ENCODE measurements around the gene RHOT1. TPM values are rescaled to one million over a fixed set of nuclear protein-coding genes. Genes with fewer than 3 reads are reported as not detected.
"Not testable (repeated sequence)": the region's sequence is repeated elsewhere in the genome, so short reads cannot be mapped to it uniquely, and the experiment has no call there.

RHOT1 gene
- total RNA-seq, 1 donor from 2014 or later = 76.4 TPM

DNA sequence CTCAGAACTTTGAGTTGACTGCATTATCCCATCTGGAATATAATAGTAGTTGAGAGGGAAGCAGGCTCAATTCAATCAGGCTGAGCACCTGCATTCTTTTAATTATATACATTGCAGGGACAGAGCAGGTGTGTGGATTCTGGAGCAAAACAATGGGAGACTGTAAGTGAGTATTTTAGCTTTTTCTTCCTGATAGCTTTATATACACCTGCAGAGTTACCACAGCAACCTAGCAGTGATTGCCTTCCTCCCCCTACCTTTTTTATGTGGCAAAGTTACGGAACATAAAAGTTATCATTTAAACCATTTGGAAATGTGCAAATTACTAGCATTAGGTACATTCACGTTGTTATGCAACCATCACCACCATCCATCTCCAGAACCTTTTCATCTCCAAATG, 25.4 kb upstream of the RHOT1 start:
- no peak overlapping the region for H2AFZ ChIP-seq (replicated peaks)
- no peaks in the 10 kb centered on the region for H4K20me1 ChIP-seq (ENCODE audit: low read depth)
- DNase-seq (ENCODE audit: low spot score) = no peak
- no peak overlapping the region for H3K27ac ChIP-seq
- TF ChIP-seq, protein P1, sequence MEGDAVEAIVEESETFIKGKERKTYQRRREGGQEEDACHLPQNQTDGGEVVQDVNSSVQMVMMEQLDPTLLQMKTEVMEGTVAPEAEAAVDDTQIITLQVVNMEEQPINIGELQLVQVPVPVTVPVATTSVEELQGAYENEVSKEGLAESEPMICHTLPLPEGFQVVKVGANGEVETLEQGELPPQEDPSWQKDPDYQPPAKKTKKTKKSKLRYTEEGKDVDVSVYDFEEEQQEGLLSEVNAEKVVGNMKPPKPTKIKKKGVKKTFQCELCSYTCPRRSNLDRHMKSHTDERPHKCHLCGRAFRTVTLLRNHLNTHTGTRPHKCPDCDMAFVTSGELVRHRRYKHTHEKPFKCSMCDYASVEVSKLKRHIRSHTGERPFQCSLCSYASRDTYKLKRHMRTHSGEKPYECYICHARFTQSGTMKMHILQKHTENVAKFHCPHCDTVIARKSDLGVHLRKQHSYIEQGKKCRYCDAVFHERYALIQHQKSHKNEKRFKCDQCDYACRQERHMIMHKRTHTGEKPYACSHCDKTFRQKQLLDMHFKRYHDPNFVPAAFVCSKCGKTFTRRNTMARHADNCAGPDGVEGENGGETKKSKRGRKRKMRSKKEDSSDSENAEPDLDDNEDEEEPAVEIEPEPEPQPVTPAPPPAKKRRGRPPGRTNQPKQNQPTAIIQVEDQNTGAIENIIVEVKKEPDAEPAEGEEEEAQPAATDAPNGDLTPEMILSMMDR (IDR thresholded peaks at IDR 0.05) = no peak
- TF ChIP-seq EZH2phosphoT487 (IDR thresholded peaks at IDR 0.05) (no peak), EZH2 (IDR thresholded peaks at IDR 0.05) (no peak)
- H3K4me3 ChIP-seq = no peak overlapping the region
- H3K4me1 ChIP-seq = peaks cover 12% of the 10 kb centered on the region
- H3K9me3 ChIP-seq (ENCODE audit: low read depth) = no peaks in the 10 kb centered on the region
- H3K9me3 Mint-ChIP-seq = no peaks in the 10 kb centered on the region
- no peak overlapping the region for H3K4me2 ChIP-seq
- peaks cover 7% of the 10 kb centered on the region for H3F3A ChIP-seq (ENCODE audit: low read depth)
- H3K36me3 Mint-ChIP-seq = no peaks in the 10 kb centered on the region
- no peaks in the 10 kb centered on the region for H3K36me3 ChIP-seq
- H3K9ac ChIP-seq = no peak overlapping the region
- H3K4me3 Mint-ChIP-seq = no peak overlapping the region
- H3K27me3 ChIP-seq = no peaks in the 10 kb centered on the region
- no peak overlapping the region for H3K27ac Mint-ChIP-seq
- H3K27me3 Mint-ChIP-seq (ENCODE audit: insufficient read depth, low read depth) = peaks cover 4% of the 10 kb centered on the region
- H3K79me2 ChIP-seq (ENCODE audit: low read depth) = no peaks in the 10 kb centered on the region
- H3K4me1 Mint-ChIP-seq = peaks cover 32% of the 10 kb centered on the region

DNA sequence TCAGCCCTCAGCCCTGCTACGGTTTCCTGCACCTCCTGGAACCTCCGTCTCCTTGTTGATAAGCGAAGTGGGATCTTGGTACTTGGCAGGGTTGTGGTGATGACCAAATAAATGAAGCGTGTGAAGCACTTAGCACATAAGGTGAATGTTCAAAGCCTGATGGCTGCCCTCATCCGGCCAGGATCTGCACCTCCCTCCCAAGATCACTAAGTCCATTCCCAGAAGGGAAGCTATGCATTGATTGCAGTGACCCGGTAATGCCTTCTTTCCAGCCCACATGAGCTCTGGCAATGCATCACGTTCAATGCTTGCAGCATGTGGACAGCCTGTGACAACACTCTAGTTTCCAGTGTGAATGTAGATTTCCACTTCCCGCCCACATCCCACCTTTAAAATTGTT, 24.9 kb upstream of the RHOT1 start:
- Histone ChIP-seq H2AFZ (replicated peaks) (no peak overlapping the region), H4K20me1 (ENCODE audit: low read depth) (no peaks in the 10 kb centered on the region), H3K36me3 (no peaks in the 10 kb centered on the region), H3K4me2 (no peak overlapping the region), H3K27ac (no peak overlapping the region), H3K27me3 (no peaks in the 10 kb centered on the region), H3K79me2 (ENCODE audit: low read depth) (no peaks in the 10 kb centered on the region), H3K4me3 (no peak overlapping the region), H3F3A (ENCODE audit: low read depth) (peaks cover 7% of the 10 kb centered on the region), H3K4me1 (peaks cover 12% of the 10 kb centered on the region), H3K9ac (no peak overlapping the region), H3K9me3 (ENCODE audit: low read depth) (no peaks in the 10 kb centered on the region)
- Mint-ChIP-seq H3K4me1 (peaks cover 32% of the 10 kb centered on the region), H3K36me3 (no peaks in the 10 kb centered on the region), H3K27me3 (ENCODE audit: insufficient read depth, low read depth) (peaks cover 2% of the 10 kb centered on the region), H3K27ac (peak overlapping the region; percentile 42), H3K9me3 (no peaks in the 10 kb centered on the region), H3K4me3 (peak overlapping the region; percentile 50)
- DNase-seq (ENCODE audit: low spot score) = no peak
- TF ChIP-seq, protein P1 (IDR thresholded peaks at IDR 0.05) = no peak
- TF ChIP-seq EZH2phosphoT487 (IDR thresholded peaks at IDR 0.05) (no peak), EZH2 (IDR thresholded peaks at IDR 0.05) (no peak)

DNA sequence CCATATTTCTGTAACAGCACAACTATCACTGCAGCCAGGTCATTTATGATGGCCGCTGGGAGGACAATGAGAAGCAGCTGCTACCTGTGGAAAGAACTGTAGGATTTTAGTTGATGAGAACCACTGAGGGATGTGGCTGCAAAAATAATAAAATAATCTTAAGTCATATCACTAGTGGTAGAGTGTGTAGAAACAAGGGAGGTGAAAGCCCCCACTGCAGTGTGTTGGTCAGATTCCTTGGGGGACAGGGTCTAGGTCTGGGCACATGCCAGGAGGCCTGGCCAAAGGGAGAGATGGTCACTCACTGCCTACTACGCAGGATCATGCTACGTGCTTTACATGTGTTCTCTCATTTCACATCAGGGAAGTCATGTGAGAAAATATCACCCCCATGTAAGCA, 24.2 kb upstream of the RHOT1 start:
- not testable (repeated sequence) for H2AFZ ChIP-seq (replicated peaks); H3K36me3 Mint-ChIP-seq; H3K9me3 Mint-ChIP-seq; H3K4me3 Mint-ChIP-seq; H3K9me3 ChIP-seq (ENCODE audit: low read depth); H3K4me3 ChIP-seq; H3K27ac ChIP-seq; DNase-seq (ENCODE audit: low spot score); H3K9ac ChIP-seq; H3K27me3 Mint-ChIP-seq (ENCODE audit: insufficient read depth, low read depth); H3K36me3 ChIP-seq; H3K4me2 ChIP-seq; H3K79me2 ChIP-seq (ENCODE audit: low read depth); H3F3A ChIP-seq (ENCODE audit: low read depth); H3K27me3 ChIP-seq; H4K20me1 ChIP-seq (ENCODE audit: low read depth)
- peaks cover 32% of the 10 kb centered on the region for H3K4me1 Mint-ChIP-seq
- H3K4me1 ChIP-seq = peaks cover 12% of the 10 kb centered on the region
- H3K27ac Mint-ChIP-seq = peak overlapping the region; percentile 42

DNA sequence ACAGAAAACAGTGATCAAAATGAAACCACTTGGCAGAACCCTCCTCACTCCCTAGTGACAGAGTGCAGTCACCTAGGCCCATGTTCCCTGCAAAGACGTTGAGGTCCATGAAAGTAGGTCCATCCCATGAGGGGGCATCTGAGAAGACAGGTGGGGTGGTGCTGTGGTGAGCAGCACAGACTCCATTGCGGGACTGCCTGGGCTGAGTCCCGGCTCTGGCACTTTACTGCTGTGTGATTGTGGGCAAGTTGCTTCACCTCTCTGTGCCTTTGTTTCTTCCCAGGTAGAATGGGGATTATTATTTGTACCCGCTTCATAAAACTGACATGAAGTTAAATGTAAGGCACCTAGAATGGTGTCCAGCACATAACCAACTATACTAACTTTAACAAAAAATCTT, 23.5 kb upstream of the RHOT1 start:
- Histone ChIP-seq H3K9ac (no peak overlapping the region), H3K79me2 (ENCODE audit: low read depth) (no peaks in the 10 kb centered on the region), H3K4me1 (peaks cover 12% of the 10 kb centered on the region), H2AFZ (replicated peaks) (no peak overlapping the region), H3K36me3 (no peaks in the 10 kb centered on the region), H3F3A (ENCODE audit: low read depth) (peaks cover 7% of the 10 kb centered on the region), H3K27ac (no peak overlapping the region), H3K9me3 (ENCODE audit: low read depth) (no peaks in the 10 kb centered on the region), H3K4me2 (no peak overlapping the region), H3K4me3 (no peak overlapping the region), H3K27me3 (no peaks in the 10 kb centered on the region), H4K20me1 (ENCODE audit: low read depth) (no peaks in the 10 kb centered on the region)
- Mint-ChIP-seq H3K9me3 (no peaks in the 10 kb centered on the region), H3K4me3 (no peak overlapping the region), H3K27me3 (ENCODE audit: insufficient read depth, low read depth) (peaks cover 2% of the 10 kb centered on the region), H3K36me3 (no peaks in the 10 kb centered on the region), H3K27ac (peak overlapping the region; percentile 33), H3K4me1 (peaks cover 38% of the 10 kb centered on the region)
- DNase-seq (ENCODE audit: low spot score) = no peak
- TF ChIP-seq, protein P1 (IDR thresholded peaks at IDR 0.05) = no peak
- TF ChIP-seq EZH2 (IDR thresholded peaks at IDR 0.05) = no peak
- no peak for TF ChIP-seq EZH2phosphoT487 (IDR thresholded peaks at IDR 0.05)

Measured in neural progenitor cell (in vitro differentiated cells).